ENCODE data around the gene MED20.

DNA sequence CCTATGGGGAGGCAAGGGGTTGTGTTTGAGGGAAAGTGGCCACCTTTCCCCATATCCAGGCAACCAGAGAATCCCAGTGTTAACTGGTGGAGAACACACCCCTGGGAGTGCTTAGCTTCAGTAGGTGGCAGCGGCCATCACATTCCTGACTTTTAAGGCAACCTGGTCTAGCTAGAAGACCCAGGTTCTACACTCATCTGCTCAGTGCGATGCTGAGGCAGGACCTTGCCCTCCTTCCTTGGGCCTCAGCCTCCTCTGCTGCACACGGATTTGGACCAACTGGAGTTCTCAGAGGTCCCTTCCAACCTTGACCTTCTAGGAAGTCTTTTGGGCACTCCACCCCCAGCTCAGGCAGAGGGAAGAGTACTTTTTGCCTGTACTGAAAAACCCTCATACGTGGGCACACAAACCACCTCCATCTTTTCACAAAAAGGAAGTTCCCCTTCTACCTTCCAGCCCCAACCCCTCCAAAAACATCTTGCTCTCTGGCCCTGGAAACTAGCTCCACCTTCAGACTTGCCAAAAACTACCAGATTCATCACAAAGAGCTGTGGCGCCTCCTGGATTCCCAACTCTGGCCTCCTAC, 17.7 kb upstream of the MED20 start:
- TF ChIP-seq, protein P1, sequence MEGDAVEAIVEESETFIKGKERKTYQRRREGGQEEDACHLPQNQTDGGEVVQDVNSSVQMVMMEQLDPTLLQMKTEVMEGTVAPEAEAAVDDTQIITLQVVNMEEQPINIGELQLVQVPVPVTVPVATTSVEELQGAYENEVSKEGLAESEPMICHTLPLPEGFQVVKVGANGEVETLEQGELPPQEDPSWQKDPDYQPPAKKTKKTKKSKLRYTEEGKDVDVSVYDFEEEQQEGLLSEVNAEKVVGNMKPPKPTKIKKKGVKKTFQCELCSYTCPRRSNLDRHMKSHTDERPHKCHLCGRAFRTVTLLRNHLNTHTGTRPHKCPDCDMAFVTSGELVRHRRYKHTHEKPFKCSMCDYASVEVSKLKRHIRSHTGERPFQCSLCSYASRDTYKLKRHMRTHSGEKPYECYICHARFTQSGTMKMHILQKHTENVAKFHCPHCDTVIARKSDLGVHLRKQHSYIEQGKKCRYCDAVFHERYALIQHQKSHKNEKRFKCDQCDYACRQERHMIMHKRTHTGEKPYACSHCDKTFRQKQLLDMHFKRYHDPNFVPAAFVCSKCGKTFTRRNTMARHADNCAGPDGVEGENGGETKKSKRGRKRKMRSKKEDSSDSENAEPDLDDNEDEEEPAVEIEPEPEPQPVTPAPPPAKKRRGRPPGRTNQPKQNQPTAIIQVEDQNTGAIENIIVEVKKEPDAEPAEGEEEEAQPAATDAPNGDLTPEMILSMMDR (conservative IDR thresholded peaks at IDR 0.05; ENCODE audit: low read depth, low read length), result no peak
- TF ChIP-seq EZH2 (IDR thresholded peaks at IDR 0.05; ENCODE audit: borderline replicate concordance, low read depth, low read length, poor library complexity, severe bottlenecking), result no peak

Measured in A673 (cell line).